Testis (tissue), 3 donors: ENCODE results near the gene POLE. TPM values are rescaled to one million over a fixed set of nuclear protein-coding genes. Genes with fewer than 3 reads are reported as not detected.

Experiments
- DNase-seq: peaks from one replicate; pipeline ENCODE4 v3.0.0-alpha.2; 2019
- H3K27ac ChIP-seq, 2 donors: fragments of 200-600 bp; sonication (generic); one replicate each; pipeline ENCODE4 v1.5.1; 2019
- H3K27me3 ChIP-seq: fragments of 200-600 bp; sonication (generic); one replicate; pipeline ENCODE4 v1.5.1; 2019
- H3K36me3 ChIP-seq: fragments of 200-600 bp; sonication (generic); one replicate; pipeline ENCODE4 v1.5.1; 2017; ENCODE audit warnings: low read depth; ENCODE audit errors: missing control alignments
- H3K4me1 ChIP-seq: fragments of 200-600 bp; sonication (generic); one replicate; pipeline ENCODE4 v1.5.1; 2019
- H3K4me3 ChIP-seq, 2 donors: fragments of 200-600 bp; sonication (generic); one replicate each; pipeline ENCODE4 v1.5.1; 2017 to 2019
- H3K9me3 ChIP-seq: fragments of 200-600 bp; sonication (generic); one replicate; pipeline ENCODE4 v1.5.1; 2017
- POLR2A ChIP-seq: fragments of 450-650 bp; IDR thresholded peaks from one replicate; pipeline ENCODE4 v1.6.1; 2017; ENCODE audit warnings: antibody characterized with exemption, mild to moderate bottlenecking, moderate library complexity
- WGBS, 2 donors: methylation state at CpG; one replicate each; pipeline ENCODE4 v1.1.5; 2018; 5-methylcytosine and 5-hydroxymethylcytosine counted together
- intact Hi-C: fragments of 100-400 bp; cut with DNase I; formaldehyde crosslinking; loops from one replicate; pipeline ENCODE4 v1.15.1; 2023; ENCODE audit warnings: low total_unique reads
- polyA plus RNA-seq: library from polyadenylated mRNA; stranded (reverse); fragments of 350-450 nt; fragmentation: Illumina TruSeq; extraction: RNeasy Lipid Tissue Mini Kit (QIAGEN cat#74804); gene quantifications from one replicate; pipeline ENCODE4 v1.2.3, GENCODE V29; 2014; ENCODE audit warnings: low read depth, low replicate concordance; ENCODE audit not compliant: insufficient read depth
- total RNA-seq, 2 donors: library from RNA; depleted of rRNA; stranded (reverse); fragments of >200 nt; gene quantifications; one replicate each; pipeline ENCODE4 v1.2.3, GENCODE V29; 2016
- TF ChIP-seq, protein P1 (sequence below), 3 experiments: fragments of 450-650 bp in 2 of 3; fragments of 200-600 bp in 1 of 3; sonication (generic) in 1 of 3; IDR thresholded peaks; one replicate each; pipeline ENCODE4 v1.5.1; 2016 to 2019; ENCODE audit warnings: antibody characterized with exemption in 3 of 3, mild to moderate bottlenecking in 2 of 3, moderate library complexity in 1 of 3

Gene POLE
- total and polyA plus RNA-seq, 3 donors from 2014 or later: 76.8 to 288 (median 123) TPM

DNA sequence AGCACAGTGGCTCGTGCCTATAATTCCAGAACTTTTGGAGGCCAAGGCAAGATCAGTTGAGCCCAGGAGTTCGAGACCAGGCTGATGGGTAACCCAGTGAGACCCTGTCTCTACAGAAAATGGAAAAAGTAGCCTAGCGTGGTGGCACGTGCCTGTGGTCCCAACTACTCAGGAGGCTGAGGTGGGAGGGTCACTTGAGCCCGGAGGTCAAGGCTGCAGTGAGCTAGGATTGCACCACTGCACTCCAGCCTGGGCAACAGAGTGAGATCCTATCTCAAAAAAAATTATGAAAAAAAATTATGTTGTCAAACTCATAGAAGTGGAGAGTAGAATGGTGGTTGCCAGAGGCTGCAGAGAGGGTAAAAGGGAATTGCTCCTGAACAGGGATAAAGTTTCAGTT, 73.1 kb downstream of the POLE start:
- no peak for DNase-seq
- intact Hi-C loops: no loop called here
- WGBS, 2 donors: 90 to 94% methylated on average over 5 of the region's 5 CpGs
- Histone ChIP-seq H3K4me1 (no peaks in the 10 kb centered on the region), H3K9me3 (no peaks in the 10 kb centered on the region), H3K27me3 (no peaks in the 10 kb centered on the region), H3K4me3 (no peak overlapping the region), H3K36me3 (no peaks in the 10 kb centered on the region), H3K27ac (no peak overlapping the region)
- TF ChIP-seq POLR2A: no peak
- TF ChIP-seq, protein P1, sequence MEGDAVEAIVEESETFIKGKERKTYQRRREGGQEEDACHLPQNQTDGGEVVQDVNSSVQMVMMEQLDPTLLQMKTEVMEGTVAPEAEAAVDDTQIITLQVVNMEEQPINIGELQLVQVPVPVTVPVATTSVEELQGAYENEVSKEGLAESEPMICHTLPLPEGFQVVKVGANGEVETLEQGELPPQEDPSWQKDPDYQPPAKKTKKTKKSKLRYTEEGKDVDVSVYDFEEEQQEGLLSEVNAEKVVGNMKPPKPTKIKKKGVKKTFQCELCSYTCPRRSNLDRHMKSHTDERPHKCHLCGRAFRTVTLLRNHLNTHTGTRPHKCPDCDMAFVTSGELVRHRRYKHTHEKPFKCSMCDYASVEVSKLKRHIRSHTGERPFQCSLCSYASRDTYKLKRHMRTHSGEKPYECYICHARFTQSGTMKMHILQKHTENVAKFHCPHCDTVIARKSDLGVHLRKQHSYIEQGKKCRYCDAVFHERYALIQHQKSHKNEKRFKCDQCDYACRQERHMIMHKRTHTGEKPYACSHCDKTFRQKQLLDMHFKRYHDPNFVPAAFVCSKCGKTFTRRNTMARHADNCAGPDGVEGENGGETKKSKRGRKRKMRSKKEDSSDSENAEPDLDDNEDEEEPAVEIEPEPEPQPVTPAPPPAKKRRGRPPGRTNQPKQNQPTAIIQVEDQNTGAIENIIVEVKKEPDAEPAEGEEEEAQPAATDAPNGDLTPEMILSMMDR (IDR thresholded peaks at IDR 0.05): no peak

DNA sequence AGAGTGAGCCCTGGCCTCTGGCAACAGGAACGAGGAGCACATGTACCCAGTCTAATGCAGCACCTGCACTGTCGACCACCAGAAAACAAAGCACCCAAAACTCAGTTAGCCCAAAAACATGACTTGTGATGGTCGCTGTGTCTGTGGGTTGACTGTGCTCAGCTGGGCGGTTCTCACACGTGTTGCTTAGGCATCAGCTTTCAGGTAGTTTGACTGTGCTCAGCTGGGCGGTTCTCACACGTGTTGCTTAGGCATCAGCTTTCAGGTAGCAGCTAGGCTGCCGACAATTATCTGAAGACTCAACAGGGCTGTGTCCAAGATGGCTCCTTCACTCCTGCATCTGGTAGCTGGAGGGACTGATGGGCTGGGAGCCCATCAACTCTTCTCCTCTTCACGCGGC, 75.5 kb downstream of the POLE start:
- no peak for DNase-seq
- Histone ChIP-seq H3K36me3 (no peaks in the 10 kb centered on the region), H3K9me3 (no peaks in the 10 kb centered on the region), H3K4me3 (no peak overlapping the region), H3K27ac (no peak overlapping the region), H3K4me1 (no peaks in the 10 kb centered on the region), H3K27me3 (no peaks in the 10 kb centered on the region)
- TF ChIP-seq POLR2A: no peak
- intact Hi-C loops: no loop called here
- WGBS, 2 donors: 95 to 97% methylated on average over 10 of the region's 10 CpGs

DNA sequence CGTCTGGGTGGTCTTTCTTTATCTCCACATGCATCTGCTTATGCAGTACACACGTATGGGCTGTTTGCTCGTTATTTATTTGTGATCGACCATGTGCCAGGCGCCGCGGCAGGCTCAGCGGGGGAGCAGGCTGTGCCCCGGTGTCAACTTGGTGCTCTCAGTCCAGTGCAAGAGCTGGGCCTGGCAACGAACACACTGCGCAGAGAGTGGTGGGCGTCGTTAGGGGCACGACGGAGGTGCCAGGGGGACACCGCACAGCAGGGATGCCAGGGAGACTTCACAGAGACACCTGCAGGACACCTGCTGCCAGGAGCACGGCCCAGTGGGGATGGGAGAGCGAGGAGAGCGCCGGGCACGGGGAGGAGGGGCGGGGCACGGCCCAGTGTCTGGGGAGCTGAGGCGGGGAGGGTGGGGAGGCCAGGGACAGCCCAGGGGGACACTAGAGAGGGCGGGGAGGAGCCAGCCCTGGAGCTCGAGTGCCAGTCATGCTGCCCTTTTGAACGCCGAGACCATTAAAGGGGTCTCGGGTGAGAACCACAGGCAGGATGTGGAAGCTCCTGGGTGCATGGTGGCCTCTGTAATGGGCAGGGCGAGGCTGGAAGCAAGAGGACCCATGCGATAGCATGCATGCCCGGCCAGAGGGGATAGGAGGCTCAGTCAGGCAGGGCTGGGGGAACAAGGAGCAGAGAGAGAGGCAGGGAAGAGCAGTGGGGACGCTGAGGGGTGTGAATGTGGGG, 76.1 kb downstream of the POLE start:
- Histone ChIP-seq H3K27me3 (no peaks in the 10 kb centered on the region), H3K36me3 (no peaks in the 10 kb centered on the region), H3K9me3 (no peaks in the 10 kb centered on the region), H3K4me1 (no peaks in the 10 kb centered on the region), H3K27ac (no peak overlapping the region), H3K4me3 (no peak overlapping the region)
- 76 to 85% methylated on average over 27 to 33 of the region's 33 CpGs for WGBS, 2 donors
- no peak for TF ChIP-seq POLR2A
- TF ChIP-seq, protein P1 (IDR thresholded peaks at IDR 0.05): no peak
- intact Hi-C loops: no loop called here
- DNase-seq: no peak

DNA sequence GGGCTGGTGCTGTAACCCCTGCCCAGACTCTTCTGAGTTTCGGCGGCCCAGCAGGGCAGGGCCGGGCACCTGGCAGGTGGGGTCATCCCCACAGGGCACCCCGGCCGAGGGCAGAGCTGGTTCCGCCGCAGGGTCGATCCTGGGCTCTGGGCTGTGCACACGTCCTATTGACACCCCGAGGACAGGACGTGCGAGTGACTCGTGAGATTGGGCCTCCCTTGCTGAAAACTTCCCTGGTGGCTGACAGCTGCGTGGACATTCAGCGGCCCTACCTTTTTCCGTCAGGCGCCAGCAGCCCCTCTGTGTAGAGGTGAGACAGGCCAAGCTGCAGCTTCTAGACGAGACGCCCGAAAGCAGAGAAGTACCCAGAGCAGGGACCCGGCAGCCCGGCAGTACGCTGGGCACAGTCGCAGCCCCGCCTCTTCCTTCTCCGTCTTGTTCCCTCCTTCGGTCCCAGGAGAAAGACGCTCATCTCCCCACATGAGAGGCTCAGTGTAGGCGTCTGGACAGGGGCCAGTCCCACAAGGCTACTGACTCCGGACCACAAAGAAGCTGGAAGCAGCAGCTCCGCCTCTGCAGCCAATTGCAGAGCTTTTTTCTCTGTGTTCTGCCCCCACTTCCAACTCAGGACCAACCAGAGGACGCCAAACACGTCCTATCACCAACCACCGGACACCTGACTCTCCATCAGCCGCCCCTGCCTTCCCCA, 76.9 kb downstream of the POLE start, which contains the start of gene LRCOL1:
LRCOL1 (minus strand) TSS at position 532 of the 709 bp plus-strand sequence. CDS start 4,331 bp downstream, outside the sequence.
- H3K4me3 ChIP-seq: no peak within 1 kb of the TSS
- H3K27me3 ChIP-seq: no peaks in the 10 kb centered on the region
- no peak within 1 kb of the TSS for H3K27ac ChIP-seq
- peak; percentile 71 for DNase-seq
- intact Hi-C loops: no loop called here
- 40 to 47% methylated on average over 13 to 35 of the region's 35 CpGs for WGBS, 2 donors
- H3K36me3 ChIP-seq: no peaks in the 10 kb centered on the region
- no peaks in the 10 kb centered on the region for H3K9me3 ChIP-seq
- H3K4me1 ChIP-seq: no peaks in the 10 kb centered on the region
- TF ChIP-seq, protein P1 (IDR thresholded peaks at IDR 0.05): no peak
- TF ChIP-seq POLR2A: no peak
